Activated CD8-positive, alpha-beta memory T cell treated with anti-CD3 and anti-CD28 coated beads, Interleukin-2, amount 50 U/mL, for 24 hours (primary cell): ENCODE results near the gene MACROD2.

Experiments
- DNase-seq: peaks from one replicate; pipeline ENCODE4 v3.0.0-alpha.2; 2020; ENCODE audit errors: extremely low read depth

The MACROD2 gene

DNA sequence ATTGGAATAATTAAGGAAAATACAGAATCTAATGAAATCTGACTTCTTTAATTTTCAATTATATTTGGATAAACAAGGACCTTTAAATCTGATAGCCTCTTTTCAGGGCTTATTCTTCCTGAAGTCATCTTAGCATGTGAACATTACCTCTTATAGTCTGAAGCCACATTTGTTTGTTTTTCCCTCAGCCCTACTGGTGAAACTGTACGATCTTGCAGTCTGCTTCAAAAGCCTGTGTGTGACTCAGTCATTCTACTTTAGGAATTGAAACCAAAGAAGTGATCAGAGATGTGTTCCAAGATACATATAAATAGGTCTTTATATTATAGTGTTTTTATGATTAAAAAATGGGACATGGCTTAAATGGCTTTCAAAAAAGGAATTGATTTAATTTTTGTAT is 67.5 kb downstream of the MACROD2 start:
- no peak for DNase-seq

DNA sequence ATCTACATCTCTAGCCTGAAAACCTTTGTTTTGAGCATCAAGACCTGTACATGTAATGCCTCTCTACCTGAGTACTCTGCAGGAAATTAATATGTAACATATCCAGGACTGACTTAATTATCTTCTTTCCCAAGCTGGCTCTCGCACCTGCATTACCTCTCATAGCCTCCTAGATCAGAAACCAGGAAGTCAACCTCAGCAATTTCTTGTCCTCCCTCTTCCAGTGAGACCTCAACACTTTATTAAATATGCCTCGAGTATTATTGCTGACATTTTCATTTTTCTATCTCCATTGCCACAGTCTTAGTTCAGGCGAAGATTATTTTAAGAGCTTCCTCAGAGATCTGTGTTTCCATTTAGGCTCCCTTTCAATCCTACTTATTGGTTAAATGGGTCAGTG is 69.0 kb downstream of the MACROD2 start:
- no peak for DNase-seq

DNA sequence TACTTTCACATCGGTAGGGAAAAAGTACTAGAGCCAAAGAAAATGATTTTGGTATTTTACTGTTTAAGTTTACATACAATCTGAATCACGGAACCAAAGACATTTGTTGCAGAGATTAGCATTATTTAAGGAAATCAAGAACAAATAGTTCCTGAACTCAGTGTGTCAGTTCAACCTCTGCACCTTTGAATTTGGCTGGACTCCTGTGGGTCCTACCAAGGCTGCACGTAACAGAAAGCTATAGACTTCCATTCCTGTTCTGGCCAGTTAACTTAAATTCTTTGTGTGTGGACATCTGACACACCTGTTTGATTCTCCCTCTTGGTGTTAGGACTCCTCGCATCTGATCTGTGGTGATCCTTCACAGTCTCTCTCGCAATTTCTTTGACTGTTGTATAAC is 69.6 kb downstream of the MACROD2 start:
- no peak for DNase-seq

DNA sequence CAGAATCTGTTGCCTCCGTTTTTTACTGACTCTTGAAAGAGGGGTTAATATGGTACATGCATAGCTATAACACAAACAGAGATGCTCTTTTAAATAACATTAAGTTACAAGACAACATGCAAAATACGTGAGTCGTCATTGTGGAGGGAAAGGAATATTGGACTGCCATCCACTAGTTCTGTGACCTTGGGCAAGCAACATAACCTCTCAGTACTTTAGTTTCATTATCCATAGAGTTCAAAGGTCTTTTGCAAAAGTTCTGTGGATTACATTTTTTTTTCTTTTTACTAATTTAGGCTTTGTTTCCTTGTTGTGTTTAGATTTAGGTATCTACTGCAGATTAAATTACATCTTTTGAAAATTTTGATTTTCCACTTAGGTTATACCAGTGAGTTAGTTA is 70.5 kb downstream of the MACROD2 start:
- DNase-seq, result no peak

DNA sequence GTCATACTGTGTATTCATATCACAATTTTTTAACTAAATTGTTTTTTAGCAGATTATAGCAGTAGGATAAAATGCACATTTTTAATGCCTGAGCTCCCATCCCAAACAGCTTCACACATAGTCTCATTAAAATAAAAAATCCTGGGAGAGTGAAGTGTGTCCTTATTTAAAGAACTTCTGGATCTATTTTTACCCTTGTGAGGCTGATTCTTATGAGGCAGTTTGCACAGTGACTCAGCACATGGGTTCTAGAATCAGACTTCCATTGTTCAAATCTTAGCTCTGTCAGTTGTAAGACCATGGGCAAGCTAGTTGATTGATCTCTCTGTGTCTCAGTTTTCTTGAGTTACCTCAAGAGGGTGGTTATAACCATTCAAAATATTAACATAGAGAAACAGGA is 72.3 kb downstream of the MACROD2 start:
- DNase-seq, result no peak

DNA sequence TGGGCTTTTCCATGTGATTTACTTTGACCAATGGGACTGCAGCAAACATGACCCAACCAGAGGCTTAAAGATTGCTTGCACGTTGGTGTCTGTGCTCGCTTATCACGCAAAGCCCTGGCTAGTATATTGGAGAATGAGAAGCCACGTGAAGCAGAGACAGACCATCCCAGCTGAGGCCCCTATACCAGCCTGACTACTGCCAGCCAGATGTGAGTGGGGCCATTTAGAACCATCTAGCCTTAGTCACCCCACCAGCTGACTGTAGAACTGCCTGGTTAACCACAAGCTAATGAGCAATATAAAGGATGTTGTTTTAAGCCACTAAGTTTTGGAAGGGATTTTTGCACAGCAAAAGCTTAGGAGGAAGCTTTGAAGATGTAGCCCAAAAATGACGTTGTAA is 74.5 kb downstream of the MACROD2 start:
- no peak for DNase-seq

DNA sequence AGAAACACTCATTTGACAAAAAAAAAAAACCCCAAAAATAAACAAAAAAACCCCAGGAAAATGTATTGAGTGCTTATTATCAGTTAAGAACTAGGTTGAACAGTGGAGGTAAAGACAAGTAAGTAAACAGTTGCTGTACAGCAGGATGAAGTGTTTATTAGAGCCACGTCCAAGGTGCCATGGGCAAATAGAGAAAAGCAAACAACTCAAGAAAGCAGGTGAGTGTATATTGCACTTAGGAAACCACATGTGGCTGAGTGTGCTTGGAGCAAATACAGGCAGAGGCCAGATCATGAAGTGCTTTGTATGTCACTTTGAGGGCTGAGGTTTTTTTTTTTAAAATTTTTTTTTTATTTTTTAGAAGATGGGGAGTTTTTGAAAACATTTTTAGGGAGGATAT is 98.3 kb downstream of the MACROD2 start:
- no peak for DNase-seq

DNA sequence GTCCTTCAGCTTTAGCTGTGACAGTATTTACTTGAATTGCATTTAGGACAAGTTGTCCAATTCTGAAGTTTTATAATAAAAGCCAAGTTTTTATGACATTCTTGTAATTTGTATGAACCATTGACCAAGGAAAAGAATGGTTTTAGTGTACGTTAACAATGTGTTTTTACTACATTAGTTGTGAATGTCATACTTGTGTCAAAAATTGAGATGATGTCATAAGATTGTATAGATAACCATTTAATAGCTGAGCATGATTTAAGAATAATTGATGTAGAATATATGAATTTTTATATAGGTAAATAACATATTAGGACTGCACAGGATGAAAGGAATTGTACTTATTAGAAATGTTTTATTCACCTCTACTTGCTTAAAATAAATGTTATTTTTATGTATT is 102.9 kb downstream of the MACROD2 start:
- DNase-seq, result no peak

DNA sequence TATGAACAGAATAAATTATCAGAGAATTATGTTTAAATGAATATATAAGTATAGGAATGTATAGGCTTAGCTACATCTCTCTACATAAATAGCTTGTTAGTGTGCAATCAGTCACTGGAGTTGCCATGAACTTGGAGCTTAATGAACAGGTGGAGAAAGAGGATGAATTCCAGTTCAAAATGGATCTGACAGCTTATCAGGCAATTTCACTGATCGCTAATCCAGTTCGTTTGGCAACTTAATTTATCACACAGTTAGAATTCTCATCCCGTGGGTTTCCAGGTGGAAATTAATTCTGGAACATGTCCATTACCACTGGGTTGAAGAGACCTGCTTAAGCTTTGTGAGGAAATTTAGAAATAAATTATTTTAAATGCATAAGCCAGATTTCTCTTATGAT is 118.1 kb downstream of the MACROD2 start:
- DNase-seq, result no peak

DNA sequence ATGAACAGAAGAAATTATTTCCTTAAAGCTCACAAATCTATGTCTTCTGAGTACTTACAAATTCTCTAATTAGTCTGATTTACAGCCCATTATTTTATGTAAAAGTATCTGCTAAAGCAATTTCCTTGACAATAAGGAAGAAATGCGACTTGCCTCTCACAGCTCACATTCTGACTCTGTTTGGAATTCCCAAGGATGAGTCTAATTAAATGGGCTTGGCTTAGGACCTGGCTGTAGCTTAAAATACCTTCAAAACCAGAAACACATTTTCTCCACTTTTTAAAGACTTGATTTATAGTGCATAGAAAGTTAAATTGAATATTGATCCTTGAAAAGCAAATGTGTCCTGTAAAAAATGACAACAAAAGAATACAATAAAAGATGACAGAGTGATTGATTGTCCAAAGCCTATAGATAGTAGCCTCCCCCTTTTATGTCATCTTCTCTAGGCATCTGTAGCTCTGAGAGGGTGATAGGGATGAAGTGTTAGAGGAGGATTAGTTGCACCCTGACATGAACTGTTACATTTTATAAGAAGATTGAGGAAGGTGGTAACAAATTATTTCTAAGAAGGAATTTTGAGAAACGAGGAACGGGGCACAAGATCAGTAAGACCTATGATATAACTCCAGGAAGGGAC is 118.9 kb downstream of the MACROD2 start:
- DNase-seq, result no peak

DNA sequence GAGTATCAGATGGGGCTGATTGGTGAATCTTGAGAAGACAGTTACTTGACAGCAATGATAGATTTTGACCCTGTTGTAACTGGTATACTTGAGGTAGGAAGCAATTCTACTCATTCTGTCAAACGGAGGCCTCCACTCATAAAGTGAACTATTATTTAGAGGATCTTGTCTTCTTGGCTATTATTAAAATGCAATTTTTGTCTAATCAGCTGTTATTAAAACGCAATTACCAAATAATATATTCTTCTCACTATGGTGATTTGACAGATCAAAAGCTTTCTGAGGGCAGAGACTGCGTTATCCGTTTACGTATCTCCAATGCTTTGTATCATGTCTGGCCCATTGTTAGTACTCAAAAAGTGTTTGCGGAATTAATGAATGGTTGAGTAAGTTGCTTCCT is 120.7 kb downstream of the MACROD2 start:
- DNase-seq, result no peak

DNA sequence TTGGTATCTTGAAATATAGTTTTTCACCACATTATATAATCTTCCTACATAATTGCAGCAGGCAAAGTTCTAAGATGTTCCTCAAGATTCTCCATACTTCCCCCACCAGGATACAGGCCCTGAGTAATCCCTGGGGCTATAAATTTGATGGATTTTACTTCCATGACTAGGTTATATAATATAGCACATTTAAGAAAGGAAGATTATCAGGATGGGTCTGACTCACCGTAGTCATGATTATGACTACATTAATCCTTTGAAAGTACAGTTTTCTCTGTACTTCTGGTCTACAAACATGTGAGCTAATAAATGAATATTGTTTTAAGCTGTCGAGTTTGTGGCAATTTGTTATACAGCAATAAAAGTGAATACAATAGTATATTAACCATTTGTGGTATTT is 122.5 kb downstream of the MACROD2 start:
- no peak for DNase-seq

DNA sequence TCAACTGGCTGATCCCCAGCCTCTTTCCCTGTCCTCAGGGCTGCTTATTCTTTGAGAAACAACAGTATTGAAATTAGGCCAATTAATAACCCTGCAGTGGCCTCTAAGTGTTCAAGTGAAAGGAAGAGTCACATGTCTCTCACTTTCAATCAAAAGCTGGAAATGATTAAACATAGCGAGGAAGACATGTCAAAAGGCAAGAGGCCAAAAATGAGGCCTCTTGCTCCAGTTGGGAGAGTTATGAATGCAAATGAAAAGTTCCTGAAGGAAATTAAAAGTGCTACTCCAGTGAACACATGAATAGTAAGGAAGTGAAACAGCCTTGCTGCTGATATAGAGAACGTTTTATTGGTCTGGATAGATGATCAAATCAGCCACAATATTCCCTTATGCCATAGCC is 131.5 kb downstream of the MACROD2 start:
- DNase-seq, result no peak

DNA sequence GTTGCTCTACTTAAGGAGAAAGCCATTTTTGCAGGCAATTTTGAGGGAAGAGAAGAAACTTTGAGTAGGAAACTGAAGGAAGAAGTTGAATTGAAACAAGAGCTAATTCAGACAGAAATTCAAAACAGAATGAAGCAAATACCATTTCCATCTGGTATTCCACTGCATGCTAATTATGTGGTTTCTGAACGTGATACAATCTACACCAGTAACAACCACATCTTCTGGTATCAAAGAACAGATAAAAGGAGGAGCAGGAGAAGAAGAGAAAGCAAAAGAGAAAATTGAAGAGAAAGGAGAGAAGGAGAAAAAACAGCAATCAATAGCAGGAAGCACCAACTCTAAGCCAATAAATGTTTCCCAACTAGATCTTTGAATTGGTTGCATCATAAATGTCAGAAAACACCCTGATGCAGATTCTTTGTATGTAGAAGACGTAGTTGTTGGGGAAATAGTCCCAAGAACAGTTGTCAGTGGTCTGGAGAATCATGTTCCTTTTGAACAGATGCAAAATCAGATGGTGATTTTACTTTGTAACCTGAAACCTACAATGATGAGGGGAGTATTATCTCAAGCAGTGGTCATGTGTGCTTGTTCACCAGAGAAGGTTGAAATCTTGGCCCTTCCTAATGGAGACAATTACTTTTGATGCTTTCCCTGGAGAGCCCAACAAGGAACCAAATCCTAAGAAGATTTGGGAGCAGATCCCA is 132.4 kb downstream of the MACROD2 start:
- DNase-seq, result no peak

DNA sequence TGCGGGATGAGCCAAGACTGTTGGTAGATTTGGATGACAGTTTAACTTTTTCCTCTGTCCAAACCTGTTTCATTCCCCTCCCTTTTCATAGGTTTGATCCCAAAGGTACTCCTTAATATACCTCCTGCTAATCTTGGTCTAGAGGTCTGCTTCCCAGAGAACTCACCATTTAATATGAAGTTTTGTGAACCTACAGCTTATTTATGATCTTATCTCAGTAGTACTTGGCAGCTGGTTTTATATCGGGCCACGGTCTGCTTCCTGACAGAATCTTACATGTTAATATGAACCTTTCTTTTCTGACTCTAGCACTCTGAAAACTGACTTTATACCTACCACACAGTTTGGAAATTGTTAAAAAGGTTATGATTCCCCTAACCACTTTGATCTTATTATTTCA is 138.7 kb downstream of the MACROD2 start:
- DNase-seq, result no peak

DNA sequence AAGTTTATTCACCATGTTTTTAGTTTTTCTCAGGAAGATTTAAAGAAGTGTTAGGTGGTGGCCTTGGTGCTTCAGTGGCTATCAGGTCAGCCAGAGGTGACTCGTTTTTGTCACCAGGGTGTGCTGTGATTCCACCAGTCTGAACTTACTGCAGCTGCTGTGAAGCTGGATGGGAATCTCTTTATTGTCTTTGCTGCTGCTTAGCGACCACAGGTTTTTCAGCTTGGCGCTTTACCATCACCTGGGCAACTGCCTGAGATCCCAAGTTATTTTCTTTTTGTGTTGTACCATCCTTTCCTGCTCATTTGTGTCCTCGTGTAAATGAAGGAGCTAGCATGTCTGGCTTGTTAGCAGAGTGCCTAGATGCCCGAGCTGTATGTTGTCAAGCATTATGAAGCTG is 146.9 kb downstream of the MACROD2 start:
- DNase-seq, result no peak

DNA sequence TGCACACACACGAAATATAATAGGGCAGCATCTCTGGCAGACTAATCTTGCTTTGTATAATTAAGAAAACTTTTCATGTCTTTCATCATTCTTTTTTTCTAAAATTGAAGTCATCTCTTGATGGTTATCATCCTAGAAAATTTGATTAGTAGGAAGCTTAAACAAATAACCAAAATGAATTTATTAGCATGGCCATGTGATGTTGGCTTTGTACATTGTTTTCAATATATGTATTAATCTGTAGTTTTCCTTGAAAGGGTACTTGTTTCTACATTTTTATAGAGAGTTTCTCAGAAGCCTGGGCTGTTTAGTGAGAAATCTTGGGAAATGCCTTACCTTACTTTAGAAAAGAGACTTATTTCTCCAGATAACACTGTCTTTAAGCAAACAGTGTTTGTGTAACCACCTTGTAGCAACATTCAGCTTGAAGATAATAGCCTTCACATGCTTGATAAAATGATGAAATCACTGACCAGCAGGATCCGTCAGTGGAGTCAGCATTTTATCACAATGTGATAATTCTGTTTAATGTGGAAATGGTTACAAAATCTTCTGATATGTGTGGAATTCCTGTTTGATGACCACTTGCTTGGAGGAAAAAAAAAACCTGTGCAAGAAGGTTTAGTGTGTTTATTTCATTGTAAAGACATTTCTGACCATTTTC is 147.8 kb downstream of the MACROD2 start:
- no peak for DNase-seq

DNA sequence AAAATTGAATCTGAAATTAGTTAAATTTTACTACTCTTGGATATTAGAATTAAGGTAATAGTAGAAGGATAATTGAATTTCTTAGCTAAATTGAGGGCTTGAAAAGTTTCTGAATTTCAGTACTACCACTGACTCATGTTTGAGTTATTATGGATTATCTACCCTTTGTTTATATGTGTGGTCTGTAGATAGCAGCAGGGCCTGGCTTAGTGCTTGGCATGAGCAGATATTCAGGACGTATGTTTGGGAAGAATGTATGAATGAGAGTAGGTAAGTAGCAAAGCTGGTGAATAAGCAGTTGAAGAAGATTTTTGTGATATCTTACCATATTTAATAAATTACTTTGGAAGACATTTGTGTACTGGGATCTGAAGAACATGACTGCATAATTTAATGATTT is 152.7 kb downstream of the MACROD2 start:
- no peak for DNase-seq

DNA sequence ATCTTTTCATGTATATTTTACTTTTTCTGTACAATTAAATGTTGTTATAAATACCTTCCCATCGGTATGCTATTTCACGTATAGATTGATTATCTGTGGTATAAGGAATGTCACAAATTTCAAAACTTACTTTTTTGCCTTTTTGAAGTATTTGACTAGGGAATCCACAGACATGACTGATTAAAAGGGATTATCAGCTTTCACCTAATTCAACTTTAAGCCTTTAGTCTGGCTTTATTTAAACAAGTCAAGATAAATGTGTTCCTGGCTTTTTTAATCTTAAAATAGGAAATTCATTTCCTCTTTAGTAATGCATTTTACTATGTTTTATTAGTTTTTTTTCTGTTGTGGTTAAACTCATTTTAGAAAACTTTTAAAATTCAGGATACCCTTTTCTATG is 160.0 kb downstream of the MACROD2 start:
- no peak for DNase-seq

DNA sequence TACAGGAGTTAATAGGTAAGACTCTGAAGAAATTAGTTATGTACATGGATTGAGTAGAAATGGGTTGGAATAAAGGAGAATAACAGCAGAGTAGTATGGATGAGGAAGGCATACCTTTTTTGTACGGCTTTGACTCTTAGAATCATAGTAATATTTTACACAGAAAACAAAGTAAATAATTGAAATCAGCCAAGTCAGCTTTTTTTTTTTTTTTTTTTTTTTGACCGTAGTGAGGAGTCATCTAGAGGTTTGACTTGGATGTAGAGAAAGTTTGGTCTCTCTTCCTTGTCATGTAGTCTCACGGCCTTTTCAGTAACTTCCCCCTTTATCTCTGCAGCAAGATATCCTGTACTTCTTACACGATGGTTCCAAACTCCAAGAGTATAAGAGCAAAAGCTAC is 183.2 kb downstream of the MACROD2 start:
- DNase-seq, result no peak

DNA sequence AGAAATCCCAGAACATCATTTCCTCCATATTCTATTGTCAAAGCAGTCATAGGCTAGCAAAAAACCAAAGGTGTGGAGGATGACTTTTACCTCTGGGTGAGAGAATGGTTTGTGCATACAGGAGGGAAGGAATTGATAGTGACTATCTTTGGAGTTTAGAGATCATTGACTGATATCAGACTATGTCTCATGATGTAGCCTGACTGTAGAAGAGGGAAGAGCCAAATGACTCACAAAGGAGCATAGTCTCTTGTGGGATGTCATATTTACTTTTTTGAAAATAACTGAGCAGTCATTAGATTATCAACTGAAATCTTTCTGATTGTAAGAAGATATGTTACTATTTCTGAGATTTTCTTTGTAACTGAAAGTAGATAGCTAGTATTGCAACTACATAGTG is 183.6 kb downstream of the MACROD2 start:
- DNase-seq, result no peak

DNA sequence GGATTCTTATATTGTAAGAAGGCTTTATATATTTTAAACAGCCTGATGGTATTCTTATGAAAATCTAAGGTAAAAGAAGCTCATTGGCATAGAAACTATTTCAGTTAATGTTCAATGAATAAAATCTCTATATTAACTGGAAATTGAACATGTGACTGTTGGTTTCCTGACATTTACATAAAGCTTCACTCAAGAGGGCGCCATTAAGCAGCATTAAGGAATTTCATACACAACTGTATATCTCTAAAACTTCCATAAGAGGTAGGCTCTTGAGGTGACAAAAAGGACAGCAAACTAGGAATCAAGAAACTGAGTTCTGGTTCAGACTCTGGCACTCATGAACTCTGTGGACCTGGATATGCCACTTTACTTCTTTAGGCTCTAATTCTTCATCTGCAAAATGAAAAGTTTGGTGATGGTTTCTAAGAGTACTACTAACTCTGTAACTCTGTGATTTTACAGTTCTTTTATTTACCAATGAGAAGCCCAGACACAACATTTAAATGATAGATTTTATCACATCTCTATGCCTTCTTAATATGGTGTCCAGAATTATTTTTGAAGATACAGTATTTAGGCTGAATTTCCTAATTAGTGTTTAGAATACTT is 194.6 kb downstream of the MACROD2 start:
- no peak for DNase-seq

DNA sequence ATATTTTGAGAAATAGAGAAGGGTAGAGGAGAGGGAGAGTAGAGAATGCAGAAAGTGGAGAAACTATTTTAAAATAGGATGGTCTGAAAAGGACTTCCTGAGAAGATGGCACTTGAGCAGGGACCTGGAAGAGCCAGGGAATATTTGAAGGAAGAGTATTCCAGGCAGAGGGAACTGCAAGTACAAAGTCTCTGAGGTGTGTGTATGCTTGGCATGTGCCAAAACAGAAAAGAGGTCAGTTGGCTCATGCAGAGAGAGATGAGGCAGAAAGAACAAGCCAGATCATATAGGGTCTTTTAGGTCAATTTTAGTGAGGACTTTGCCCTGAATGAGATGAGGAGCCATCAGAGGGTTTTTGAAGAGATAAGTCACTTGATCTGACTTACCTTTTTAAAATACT is 196.2 kb downstream of the MACROD2 start:
- no peak for DNase-seq
